Lower lobe of right lung (tissue), 2 donors: Measurements from ENCODE around the gene SUPT7L. TPM values are rescaled to one million over a fixed set of nuclear protein-coding genes. Genes with fewer than 3 reads are reported as not detected.
"Not testable (repeated sequence)": the region's sequence is repeated elsewhere in the genome, so short reads cannot be mapped to it uniquely, and the experiment has no call there.

Source experiments
- ATAC-seq, 2 donors: fragments of 200-7000 bp; cut with Tn5 transposase; one replicate each; pipeline ENCODE4 v1.9.1; 2020 to 2022; ENCODE audit warnings: mild to moderate bottlenecking in 2 of 2, moderate library complexity in 2 of 2
- DNase-seq: peaks from one replicate; pipeline ENCODE4 v3.0.0-alpha.2; 2020
- H3K27ac ChIP-seq: fragments of 200-600 bp; one replicate; pipeline ENCODE4 v1.8.0; 2022
- H3K27me3 ChIP-seq: fragments of 200-600 bp; one replicate; pipeline ENCODE4 v1.8.0; 2022; ENCODE audit warnings: low read depth
- H3K36me3 ChIP-seq: fragments of 200-600 bp; one replicate; pipeline ENCODE4 v1.8.0; 2022; ENCODE audit warnings: mild to moderate bottlenecking
- H3K4me1 ChIP-seq: fragments of 200-600 bp; one replicate; pipeline ENCODE4 v1.8.0; 2022
- H3K4me3 ChIP-seq: fragments of 200-600 bp; one replicate; pipeline ENCODE4 v1.8.0; 2022; ENCODE audit warnings: mild to moderate bottlenecking
- H3K9me3 ChIP-seq: fragments of 200-600 bp; one replicate; pipeline ENCODE4 v1.8.0; 2022
- CTCF ChIP-seq: fragments of 200-600 bp; IDR thresholded peaks from one replicate; pipeline ENCODE4 v1.8.0; 2022; ENCODE audit warnings: antibody characterized with exemption, mild to moderate bottlenecking
- intact Hi-C: fragments of 100-400 bp; cut with DNase I; formaldehyde crosslinking; loops from one replicate; pipeline ENCODE4 v1.11.0; 2022
- total RNA-seq: library from RNA; stranded (reverse); fragmentation: NEBNext Ultra II Directional; extraction: Animal tissue kit (Norgen Biotek cat#: 25700); gene quantifications from one replicate; pipeline ENCODE4 v1.2.1, GENCODE V29; 2021
- donor health status: DM: no; HTN: yes; CAD: no; lungs with severe emphysema.

SUPT7L gene
- total RNA-seq, 1 donor from 2014 or later: 29.6 TPM

GRCh38 chr2:27697660-27698059 is 34.2 kb upstream of the SUPT7L start:
- no peak for TF ChIP-seq CTCF
- no peaks in the 10 kb centered on the region for H3K27me3 ChIP-seq
- intact Hi-C loops: no loop called here
- H3K9me3 ChIP-seq: no peaks in the 10 kb centered on the region
- no peak for DNase-seq
- peaks cover 10% of the 10 kb centered on the region for H3K4me1 ChIP-seq
- H3K36me3 ChIP-seq: peaks cover 57% of the 10 kb centered on the region
- H3K4me3 ChIP-seq: no peak overlapping the region
- H3K27ac ChIP-seq: no peak overlapping the region
- ATAC-seq: no peak

- H3K4me3 ChIP-seq: no peak overlapping the region
- DNase-seq (no peak), ATAC-seq (no peak)
- no peaks in the 10 kb centered on the region for H3K9me3 ChIP-seq
- peaks cover 89% of the 10 kb centered on the region for H3K36me3 ChIP-seq
- H3K27ac ChIP-seq: no peak overlapping the region
- intact Hi-C loops: no loop called here
- H3K4me1 ChIP-seq: no peaks in the 10 kb centered on the region
- no peak for TF ChIP-seq CTCF
- H3K27me3 ChIP-seq: no peaks in the 10 kb centered on the region
Observed at GRCh38 chr2:27690052-27690451, 26.6 kb upstream of the SUPT7L start.

- H3K36me3 ChIP-seq: peaks cover 89% of the 10 kb centered on the region
- intact Hi-C loops: no loop called here
- H3K4me3 ChIP-seq: no peak overlapping the region
- ATAC-seq (no peak), DNase-seq (no peak)
- TF ChIP-seq CTCF: no peak
- H3K27me3 ChIP-seq: no peaks in the 10 kb centered on the region
- H3K9me3 ChIP-seq: no peaks in the 10 kb centered on the region
- H3K4me1 ChIP-seq: no peaks in the 10 kb centered on the region
- no peak overlapping the region for H3K27ac ChIP-seq
Observed at GRCh38 chr2:27689424-27689823, 26.0 kb upstream of the SUPT7L start.

DNA sequence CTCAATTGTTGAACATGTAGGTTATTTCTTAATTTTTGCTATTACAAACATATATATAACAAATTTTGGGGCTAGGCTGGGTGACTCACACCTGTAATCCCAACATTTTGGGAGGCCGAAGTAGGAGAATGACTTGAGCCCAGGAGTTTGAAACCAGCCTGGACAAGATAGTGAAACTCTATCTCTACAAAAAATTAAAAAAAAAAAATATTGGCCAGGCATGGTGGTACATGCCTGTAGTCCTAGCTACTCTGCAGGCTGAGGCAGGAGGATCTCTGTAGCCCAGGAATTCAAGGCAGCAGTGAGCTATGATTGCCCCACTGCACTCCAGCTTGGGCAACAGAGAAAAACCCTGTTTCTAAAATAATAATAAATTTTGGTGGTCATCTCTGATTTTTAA is 23.8 kb upstream of the SUPT7L start:
- H3K36me3 ChIP-seq: peaks cover 95% of the 10 kb centered on the region
- intact Hi-C loops: no loop called here
- H3K27ac ChIP-seq: no peak overlapping the region
- DNase-seq (no peak), ATAC-seq (no peak)
- H3K9me3 ChIP-seq: no peaks in the 10 kb centered on the region
- no peak for TF ChIP-seq CTCF
- H3K27me3 ChIP-seq: no peaks in the 10 kb centered on the region
- H3K4me1 ChIP-seq: peaks cover 9% of the 10 kb centered on the region
- no peak overlapping the region for H3K4me3 ChIP-seq

DNA sequence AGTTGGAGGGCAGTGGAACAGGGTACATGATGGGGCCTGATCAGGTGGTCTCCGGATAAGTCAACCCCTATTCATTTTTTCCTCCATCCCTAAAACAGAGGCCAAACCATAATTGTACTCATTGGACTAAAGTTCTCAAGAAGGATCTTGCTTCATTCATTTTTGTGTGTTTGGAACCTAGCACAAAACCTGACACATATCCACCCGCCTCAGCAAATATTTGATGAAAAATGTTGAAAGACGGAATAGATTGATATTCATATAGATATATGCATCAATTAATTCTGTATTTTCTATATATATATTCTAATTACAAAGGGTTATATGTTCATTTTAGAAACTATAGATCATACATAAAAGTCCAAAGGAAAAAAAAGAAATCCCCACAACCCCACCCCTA is 22.2 kb upstream of the SUPT7L start:
- no peak for ATAC-seq

DNA sequence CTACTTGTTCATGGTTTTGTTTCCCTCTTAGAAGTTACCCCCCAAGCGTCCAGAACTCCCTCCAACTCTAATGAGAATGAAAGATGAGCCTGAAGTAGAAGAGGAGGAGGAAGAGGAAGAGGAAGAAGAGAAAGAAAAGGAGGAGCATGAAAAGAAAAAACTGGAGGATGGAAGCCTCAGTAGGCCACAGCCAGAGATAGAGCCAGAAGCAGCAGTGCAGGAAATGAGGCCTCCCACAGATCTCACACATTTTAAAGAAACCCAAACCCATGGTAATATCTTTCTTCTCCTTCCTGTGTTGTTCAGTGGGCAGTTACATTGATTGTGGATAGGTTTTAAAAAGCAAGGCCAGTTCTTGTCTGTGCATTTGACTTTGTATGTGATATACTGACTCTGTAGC is 21.6 kb upstream of the SUPT7L start:
- H3K4me3 ChIP-seq, H3K4me1 ChIP-seq, H3K27me3 ChIP-seq, ATAC-seq, H3K9me3 ChIP-seq, intact Hi-C loops, H3K27ac ChIP-seq, DNase-seq: not testable (repeated sequence)
- H3K36me3 ChIP-seq: peaks cover 89% of the 10 kb centered on the region

More for the DNA sequence above, 22.2 kb upstream of the SUPT7L start:
- Histone ChIP-seq H3K9me3 (no peaks in the 10 kb centered on the region), H3K27ac (no peak overlapping the region), H3K4me3 (no peak overlapping the region), H3K4me1 (peaks cover 9% of the 10 kb centered on the region), H3K27me3 (no peaks in the 10 kb centered on the region), H3K36me3 (peaks cover 89% of the 10 kb centered on the region)
- intact Hi-C loops: no loop called here
- no peak for TF ChIP-seq CTCF
- DNase-seq: no peak
